Body of pancreas (tissue), 4 donors: ENCODE measurements around the gene CA5A. TPM values are rescaled to one million over a fixed set of nuclear protein-coding genes. Genes with fewer than 3 reads are reported as not detected.

Source experiments
- ATAC-seq: fragments of 150-250 bp; one replicate; pipeline ENCODE4 v1.9.1; 2016
- DNase-seq, 4 donors: peaks; one replicate each; pipeline ENCODE4 v3.0.0-alpha.2; 2019
- H3K27ac ChIP-seq, 4 donors: fragments of 200-600 bp; sonication (generic); 1 replicate in 3 of 4; 2 replicates in 1 of 4; pipeline versions ENCODE4 v1.5.1 to v1.6.1; 2016 to 2019; ENCODE audit warnings: mild to moderate bottlenecking in 1 of 4, mixed read lengths in 1 of 4, moderate library complexity in 1 of 4
- H3K27me3 ChIP-seq, 2 donors: fragments of 200-600 bp; sonication (generic); one replicate each; pipeline ENCODE4 v1.6.0; 2016; ENCODE audit warnings: mild to moderate bottlenecking in 1 of 2
- H3K36me3 ChIP-seq, 2 donors: fragments of 200-600 bp; sonication (generic); replicated peaks in 1 of 2; 2 replicates each; pipeline ENCODE4 v1.5.1; 2016; ENCODE audit warnings: low read depth in 2 of 2; ENCODE audit not compliant: insufficient read depth in 1 of 2
- H3K4me1 ChIP-seq: fragments of 200-600 bp; sonication (generic); one replicate; pipeline ENCODE4 v1.6.0; 2016
- H3K4me3 ChIP-seq, 2 donors: fragments of 200-600 bp; sonication (generic); 1 replicate in 1 of 2; 2 replicates in 1 of 2; pipeline ENCODE4 v1.5.1; 2016 to 2019
- H3K9me3 ChIP-seq, 3 donors: fragments of 200-600 bp; sonication (generic); 1 replicate in 2 of 3; 2 replicates in 1 of 3; pipeline ENCODE4 v1.5.1; 2016
- CTCF ChIP-seq, 7 experiments: fragments of 450-650 bp in 4 of 7; fragments of 200-600 bp in 3 of 7; sonication (generic) in 3 of 7; IDR thresholded peaks; one replicate each; pipeline ENCODE4 v1.5.1; 2016 to 2019; ENCODE audit warnings: antibody characterized with exemption in 7 of 7
- POLR2A ChIP-seq, 3 donors: fragments of 450-650 bp; IDR thresholded peaks; one replicate each; pipeline ENCODE4 v1.6.1; 2016; ENCODE audit warnings: antibody characterized with exemption in 3 of 3, mild to moderate bottlenecking in 2 of 3
- WGBS, 2 donors: methylation state at CpG; one replicate each; pipeline ENCODE4 v1.1.5; 2017; 5-methylcytosine and 5-hydroxymethylcytosine counted together
- intact Hi-C: fragments of 100-400 bp; cut with DNase I; formaldehyde crosslinking; loops from one replicate; pipeline ENCODE4 v1.15.1; 2023
- total RNA-seq, 2 donors: library from RNA; depleted of rRNA; stranded (reverse); fragments of >200 nt; gene quantifications; one replicate each; pipeline ENCODE4 v1.1.0, GENCODE V29; 2016

Gene CA5A
- total RNA-seq, 2 donors from 2014 or later = not detected

GRCh38 chr16:87959391-87959990 is 23.2 kb upstream of the CA5A start:
- no peak overlapping the region for H3K27ac ChIP-seq
- no peaks in the 10 kb centered on the region for H3K36me3 ChIP-seq
- 81 to 93% methylated on average over 23 of the region's 23 CpGs for WGBS, 2 donors
- H3K9me3 ChIP-seq = no peaks in the 10 kb centered on the region
- no peak overlapping the region for H3K4me3 ChIP-seq
- TF ChIP-seq POLR2A (IDR thresholded peaks at IDR 0.05) (no peak), CTCF (IDR thresholded peaks at IDR 0.05) (no peak)
- no peaks in the 10 kb centered on the region for H3K27me3 ChIP-seq
- intact Hi-C loops = no loop called here
- ATAC-seq = no peak
- peaks cover 7% of the 10 kb centered on the region for H3K4me1 ChIP-seq
- DNase-seq = no peak

GRCh38 chr16:87958632-87959031 is 22.3 kb upstream of the CA5A start:
- ATAC-seq (no peak), DNase-seq (no peak)
- no peak for TF ChIP-seq CTCF (IDR thresholded peaks at IDR 0.05)
- TF ChIP-seq POLR2A (IDR thresholded peaks at IDR 0.05) = no peak
- intact Hi-C loops = no loop called here
- Histone ChIP-seq H3K4me3 (no peak overlapping the region), H3K9me3 (no peaks in the 10 kb centered on the region), H3K4me1 (peaks cover 15% of the 10 kb centered on the region), H3K36me3 (no peaks in the 10 kb centered on the region), H3K27me3 (no peaks in the 10 kb centered on the region), H3K27ac (no peak overlapping the region)
- WGBS, 2 donors = 92 to 94% methylated on average over 9 of the region's 9 CpGs

GRCh38 chr16:87957296-87958094 is 21.2 kb upstream of the CA5A start:
- no peaks in the 10 kb centered on the region for H3K27me3 ChIP-seq
- intact Hi-C loops = no loop called here
- no peak overlapping the region for H3K27ac ChIP-seq
- H3K36me3 ChIP-seq = no peaks in the 10 kb centered on the region
- DNase-seq = no peak
- peaks cover 27% of the 10 kb centered on the region for H3K4me1 ChIP-seq
- WGBS, 2 donors = 92 to 94% methylated on average over 33 to 34 of the region's 34 CpGs
- TF ChIP-seq POLR2A (IDR thresholded peaks at IDR 0.05) = no peak
- no peak for TF ChIP-seq CTCF (IDR thresholded peaks at IDR 0.05)
- no peaks in the 10 kb centered on the region for H3K9me3 ChIP-seq
- no peak for ATAC-seq
- H3K4me3 ChIP-seq = no peak overlapping the region

- Histone ChIP-seq H3K36me3 (no peaks in the 10 kb centered on the region), H3K4me1 (peaks cover 32% of the 10 kb centered on the region), H3K27ac (peak overlapping the region in 1 of 4 donors; percentile 94), H3K27me3 (no peaks in the 10 kb centered on the region), H3K4me3 (no peak overlapping the region), H3K9me3 (no peaks in the 10 kb centered on the region)
- peak in 1 of 3 donors; percentile 4 for TF ChIP-seq POLR2A (IDR thresholded peaks at IDR 0.05)
- TF ChIP-seq CTCF (IDR thresholded peaks at IDR 0.05) = no peak
- intact Hi-C loops = no loop called here
- peak in 1 of 4 donors; percentile 62 for DNase-seq
- 51 to 75% methylated on average over 16 to 30 of the region's 30 CpGs for WGBS, 2 donors
- ATAC-seq = no peak
These were observed 20.3 kb upstream of the CA5A start for GRCh38 chr16:87956365-87957231.
